ENCODE results near the gene RNF38.
"Not testable (repeated sequence)": the region's sequence is repeated elsewhere in the genome, so short reads cannot be mapped to it uniquely, and the experiment has no call there.

Gene RNF38

GRCh38 chr9:36402536-36402935, 2.5 kb upstream of the RNF38 start:
- DNase-seq = no peak

GRCh38 chr9:36401897-36402480, 1.9 kb upstream of the RNF38 start:
- no peak for DNase-seq

- no peak for DNase-seq
Measured at GRCh38 chr9:36401164-36401740, 1.2 kb upstream of the RNF38 start.

GRCh38 chr9:36400332-36401163, 479 bp upstream of the RNF38 start:
- peak; percentile 93 for DNase-seq

DNA sequence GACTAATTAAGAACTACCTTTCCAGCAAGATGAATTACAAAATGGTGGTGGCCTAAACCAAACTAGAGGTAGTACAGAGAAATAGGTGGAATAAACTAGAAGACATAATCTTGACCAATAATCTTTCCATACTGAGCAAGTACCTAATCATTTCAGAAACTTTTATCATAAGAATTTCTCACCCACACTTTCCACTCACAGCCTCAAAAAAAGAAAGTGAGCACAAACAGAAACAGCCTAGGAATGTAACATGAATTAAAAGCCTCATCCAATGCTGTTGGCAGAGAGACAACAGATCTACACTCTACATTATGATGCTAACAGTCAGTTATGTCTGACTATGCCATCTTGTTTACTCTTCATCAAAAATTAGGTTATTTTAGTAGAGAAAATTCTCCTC, 1.3 kb downstream of the RNF38 start:
- DNase-seq = no peak

GRCh38 chr9:36396985-36397384, 3.1 kb downstream of the RNF38 start:
- peak; percentile 29 for DNase-seq

- no peak for DNase-seq
Measured at GRCh38 chr9:36392489-36392888, 7.6 kb downstream of the RNF38 start.

GRCh38 chr9:36389590-36389989, 10.5 kb downstream of the RNF38 start:
- no peak for DNase-seq

- not testable (repeated sequence) for DNase-seq
Measured at GRCh38 chr9:36386396-36386965, 13.6 kb downstream of the RNF38 start.

DNA sequence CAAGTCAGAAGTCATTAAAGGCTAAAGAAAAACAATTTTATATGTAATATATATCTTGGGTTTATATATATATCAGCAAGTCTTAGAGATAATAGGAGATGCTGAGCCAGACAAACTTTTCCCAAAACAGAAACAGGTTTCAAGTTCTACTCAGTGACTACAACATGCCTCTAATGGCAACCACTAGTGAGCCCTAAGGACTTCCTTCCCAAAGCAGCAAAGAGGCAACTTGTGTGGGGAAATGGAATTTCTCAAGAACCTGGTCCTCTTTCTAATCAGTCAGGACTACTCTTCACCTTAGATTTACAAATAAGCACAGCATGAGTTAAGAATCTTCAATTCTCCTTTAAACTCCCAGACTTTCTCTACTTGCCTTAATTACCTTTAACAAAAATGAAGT, 17.6 kb downstream of the RNF38 start:
- no peak for DNase-seq

GRCh38 chr9:36364577-36364976, 35.5 kb downstream of the RNF38 start:
- no peak for DNase-seq

DNA sequence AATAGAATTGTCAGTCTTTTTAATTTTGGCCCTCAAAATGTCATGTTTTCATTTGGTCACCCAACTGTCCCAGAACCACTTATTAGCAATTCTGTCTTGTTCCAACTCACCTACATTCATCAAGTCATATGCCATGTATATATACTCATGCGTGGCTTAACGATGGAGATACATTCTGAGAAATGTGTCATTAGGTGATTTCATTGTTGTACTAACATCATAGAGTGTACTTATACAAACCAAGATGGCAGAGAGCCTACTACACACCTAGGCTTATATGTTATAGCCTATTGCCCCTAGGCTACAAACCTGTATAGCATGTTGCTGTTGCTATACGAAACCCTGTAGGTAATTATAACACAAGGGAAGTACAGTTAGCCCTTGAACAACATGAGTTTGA, 36.6 kb downstream of the RNF38 start:
- DNase-seq = no peak

GRCh38 chr9:36358486-36358885, 41.6 kb downstream of the RNF38 start:
- DNase-seq = no peak

- no peak for DNase-seq
Measured at GRCh38 chr9:36357639-36358038, 42.4 kb downstream of the RNF38 start.

GRCh38 chr9:36346569-36346968, 53.5 kb downstream of the RNF38 start:
- no peak for DNase-seq

GRCh38 chr9:36345103-36345846, 54.8 kb downstream of the RNF38 start:
- DNase-seq = no peak

DNA sequence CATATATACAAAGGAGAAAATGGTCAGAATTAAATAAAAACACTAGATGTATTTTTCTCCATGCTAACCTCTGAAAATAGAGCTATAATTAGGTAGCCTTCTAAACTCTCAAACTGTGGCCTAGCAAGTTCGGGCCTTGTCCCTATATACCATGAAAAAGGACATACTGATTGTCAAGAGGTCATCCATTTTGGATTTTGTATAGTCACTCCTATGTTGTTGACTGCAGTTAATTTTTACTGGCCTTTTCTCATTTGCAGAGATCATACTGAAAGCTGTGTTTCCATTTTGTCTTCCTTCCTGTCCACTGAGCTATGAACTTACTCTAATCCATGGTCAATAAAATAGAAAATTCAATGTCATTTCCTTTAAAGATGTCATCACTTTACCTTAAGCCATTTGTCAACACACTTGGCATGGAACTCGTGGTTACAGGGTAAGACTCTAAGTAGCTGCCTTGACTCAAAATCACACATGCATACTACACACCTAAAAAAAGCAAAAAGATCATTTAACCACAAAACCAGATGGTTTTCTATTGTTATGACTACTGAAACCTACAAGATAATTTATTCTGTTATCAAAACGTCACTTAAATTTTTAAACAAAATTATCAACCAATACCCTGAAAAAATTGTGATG, 58.0 kb downstream of the RNF38 start:
- DNase-seq = no peak

DNA sequence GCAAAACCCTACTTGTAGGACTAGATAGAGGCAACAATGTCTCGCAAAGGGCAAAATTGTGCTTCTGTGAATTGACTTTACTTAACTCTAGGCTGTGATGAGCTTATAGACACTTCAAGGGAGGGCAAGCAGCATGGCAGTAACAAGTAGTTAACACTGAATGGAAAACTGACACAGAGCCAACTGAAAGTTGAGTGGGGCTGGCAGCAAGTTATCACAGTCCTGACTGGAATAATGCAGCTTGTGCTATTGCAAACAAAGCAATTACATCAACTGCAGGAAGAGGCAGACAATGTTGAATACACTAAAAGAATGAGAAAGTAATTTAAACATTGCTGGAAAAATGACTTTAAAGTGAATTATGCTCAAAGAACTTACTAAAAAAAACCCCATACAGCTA, 62.2 kb downstream of the RNF38 start:
- DNase-seq = no peak

- no peak for DNase-seq
Measured at GRCh38 chr9:36337002-36337401, 63.1 kb downstream of the RNF38 start.

DNA sequence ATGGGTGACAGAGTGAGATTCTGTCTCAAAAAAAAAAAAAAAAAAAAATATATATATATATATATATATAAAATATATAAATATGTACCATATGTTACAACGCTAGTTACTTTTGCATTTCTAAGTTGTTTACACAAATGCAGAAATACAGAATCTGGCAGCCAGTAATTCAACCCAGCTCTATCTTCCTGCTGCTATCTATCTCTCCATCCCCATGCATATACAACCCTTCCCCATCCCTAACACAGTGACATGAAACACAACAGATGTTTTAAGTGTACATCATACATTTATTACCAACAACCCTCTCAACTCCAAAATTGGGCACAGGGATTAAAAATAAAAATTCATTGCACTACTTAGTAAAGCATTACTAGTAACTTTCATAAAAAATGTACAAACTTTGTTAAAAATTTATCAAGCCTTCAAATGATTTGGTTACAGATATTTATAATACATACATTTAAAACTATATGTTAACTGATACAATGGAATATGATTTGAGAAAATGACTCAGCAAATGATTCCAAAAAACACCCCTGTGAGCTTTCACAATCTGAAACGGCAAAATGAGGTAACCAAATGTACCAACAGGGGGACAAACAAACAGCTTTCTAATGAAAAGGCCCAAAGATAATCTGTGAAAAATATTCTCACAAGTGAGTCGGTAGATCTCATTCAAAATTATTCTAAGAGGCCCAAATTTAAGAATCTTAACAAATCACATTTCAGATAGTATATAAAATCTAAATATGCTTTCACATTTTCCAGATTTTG, 63.8 kb downstream of the RNF38 start:
- DNase-seq = no peak

DNA sequence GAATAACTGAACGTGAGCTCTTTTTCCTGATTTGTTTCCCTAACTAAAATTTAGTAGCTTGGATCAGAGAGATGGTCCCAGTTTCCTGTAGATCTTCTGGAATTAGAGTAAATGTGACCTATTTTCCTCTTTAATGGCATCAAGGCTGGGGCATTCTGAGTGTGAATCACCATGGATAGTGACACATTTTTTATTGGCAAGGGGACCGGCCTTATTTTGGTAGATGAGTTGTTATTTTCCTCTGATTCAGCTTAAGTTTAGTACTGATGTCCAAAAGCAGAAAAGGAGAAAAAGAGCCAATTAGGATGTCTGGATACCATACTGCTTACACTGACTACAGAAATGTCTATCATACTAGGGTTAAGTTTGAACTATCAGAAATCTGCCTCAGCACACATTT, 68.1 kb downstream of the RNF38 start:
- no peak for DNase-seq
